ENCODE data around the gene TNFAIP8L2. TPM values are rescaled to one million over a fixed set of nuclear protein-coding genes. Genes with fewer than 3 reads are reported as not detected.
A peak's percentile ranks its signal among the peaks of the same experiment; 100 is the strongest.

The TNFAIP8L2 gene
- total RNA-seq, 1 experiment from 2014 or later = not detected

DNA sequence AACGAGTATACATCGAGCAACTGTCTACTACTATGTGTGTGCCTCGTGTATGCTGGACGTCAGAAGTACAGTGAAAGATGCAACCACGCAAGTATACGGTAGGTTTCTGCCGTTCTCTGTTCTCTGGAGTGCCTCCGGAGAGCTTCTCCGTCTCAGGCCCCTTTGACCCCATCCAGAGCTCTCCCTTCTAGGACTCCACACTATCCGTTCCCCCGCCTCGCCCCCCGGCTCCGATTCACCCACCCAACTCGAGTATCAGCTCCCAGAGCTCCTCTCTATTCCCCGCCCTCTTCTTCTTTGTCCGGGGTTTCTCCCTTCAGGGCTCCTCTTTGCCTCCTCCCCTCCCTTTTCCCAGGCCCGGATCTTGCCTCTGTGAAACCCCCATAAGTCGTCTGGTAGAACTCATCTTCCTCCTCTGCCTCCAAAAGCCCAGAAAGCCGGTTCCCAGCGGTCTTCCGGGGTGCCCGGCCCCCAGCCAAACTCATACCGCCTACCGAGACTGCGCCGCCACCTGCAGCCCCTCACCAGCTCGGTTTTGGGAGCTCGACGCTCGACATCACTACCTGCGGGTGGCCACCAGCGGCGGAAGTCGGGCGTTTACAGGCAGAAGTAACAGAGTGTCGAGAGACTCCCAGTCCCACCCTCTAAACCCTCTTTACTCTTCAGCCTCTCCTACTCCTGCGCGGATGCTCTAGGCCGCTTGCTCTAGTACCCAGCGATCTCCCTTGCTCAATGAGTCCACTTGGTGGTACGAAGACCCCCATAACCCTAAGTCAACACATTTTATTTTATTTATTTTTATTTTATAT lies 33.4 kb downstream of the TNFAIP8L2 start, which contains the start of gene VPS72:
Gene VPS72 (minus strand): TSS at position 561 of the 809 bp plus-strand sequence. CDS start 76 bp downstream, at position 485.
- Histone ChIP-seq H3K4ac (ENCODE audit: low read depth, low read length) (no peak within 1 kb of the TSS), H3K23ac (ENCODE audit: insufficient read length, low read depth, low read length) (no peak within 1 kb of the TSS), H2AK5ac (ENCODE audit: insufficient read length, low read length) (no peak within 1 kb of the TSS), H3K79me2 (ENCODE audit: insufficient read depth, low read length) (peaks cover 13% of the 10 kb centered on the region; the same call in 1 of the 2 replicates), H2BK15ac (ENCODE audit: low read depth, low read length) (no peak within 1 kb of the TSS), H3K14ac (ENCODE audit: insufficient read depth, low read length) (peak within 1 kb of the TSS; percentile 92), H3K4me2 (ENCODE audit: insufficient read depth, insufficient read length, low read length) (peak within 1 kb of the TSS; percentile 92), H4K8ac (replicated peaks; ENCODE audit: insufficient read length, low read depth, low read length) (no peak within 1 kb of the TSS), H2BK12ac (ENCODE audit: insufficient read length, low read depth, low read length) (no peak within 1 kb of the TSS), H4K20me1 (ENCODE audit: control insufficient read depth, insufficient read depth, insufficient read length) (no peaks in the 10 kb centered on the region), H3K4me1 (ENCODE audit: insufficient read depth, low read length) (no peaks in the 10 kb centered on the region), H3T11ph (ENCODE audit: low read length) (no peak within 1 kb of the TSS), H3K18ac (ENCODE audit: insufficient read length, low read depth, low read length) (peak within 1 kb of the TSS; percentile 90), H2BK120ac (ENCODE audit: low read depth, low read length, poor library complexity, severe bottlenecking) (no peak within 1 kb of the TSS), H2AFZ (ENCODE audit: low read length) (no peak within 1 kb of the TSS), H2BK5ac (ENCODE audit: insufficient read length, low read length) (peak within 1 kb of the TSS; percentile 28), H3K56ac (ENCODE audit: insufficient read length, low read depth, low read length) (no peak within 1 kb of the TSS), H3K79me1 (ENCODE audit: insufficient read depth, low read depth, low read length, poor library complexity, severe bottlenecking) (no peaks in the 10 kb centered on the region), H3K9ac (ENCODE audit: extremely low read depth, insufficient read length, low read length) (peak within 1 kb of the TSS; percentile 95), H3K9me3 (ENCODE audit: control insufficient read depth, low read depth, low read length) (no peaks in the 10 kb centered on the region), H2BK20ac (ENCODE audit: low read depth, low read length, poor library complexity, severe bottlenecking) (no peak within 1 kb of the TSS), H4K5ac (ENCODE audit: insufficient read length, low read depth, low read length) (peak within 1 kb of the TSS; percentile 34), H3K23me2 (ENCODE audit: insufficient read length, low read depth, low read length, poor library complexity, severe bottlenecking) (peaks cover 4% of the 10 kb centered on the region), H4K91ac (ENCODE audit: insufficient read length, low read depth, low read length) (no peak within 1 kb of the TSS), H3K27me3 (ENCODE audit: insufficient read depth, low read length) (no peaks in the 10 kb centered on the region), H3K27ac (ENCODE audit: insufficient read length, low read depth, low read length) (no peak within 1 kb of the TSS)
- no CpG with 5 or more reads among the region's 42 CpGs for WGBS (ENCODE audit: extremely low coverage, insufficient read length, low lambda C conversion rate)
- peak within 1 kb of the TSS; percentile 100 for H3K4me3 Mint-ChIP-seq
- H3K36me3 Mint-ChIP-seq (ENCODE audit: insufficient read depth in 1 of 3, low read depth in 3 of 3) = peaks cover 8 to 21% (median 14%) of the 10 kb centered on the region in 3 experiments; a peak in 6 of 7 replicates
- TF ChIP-seq, protein P1, sequence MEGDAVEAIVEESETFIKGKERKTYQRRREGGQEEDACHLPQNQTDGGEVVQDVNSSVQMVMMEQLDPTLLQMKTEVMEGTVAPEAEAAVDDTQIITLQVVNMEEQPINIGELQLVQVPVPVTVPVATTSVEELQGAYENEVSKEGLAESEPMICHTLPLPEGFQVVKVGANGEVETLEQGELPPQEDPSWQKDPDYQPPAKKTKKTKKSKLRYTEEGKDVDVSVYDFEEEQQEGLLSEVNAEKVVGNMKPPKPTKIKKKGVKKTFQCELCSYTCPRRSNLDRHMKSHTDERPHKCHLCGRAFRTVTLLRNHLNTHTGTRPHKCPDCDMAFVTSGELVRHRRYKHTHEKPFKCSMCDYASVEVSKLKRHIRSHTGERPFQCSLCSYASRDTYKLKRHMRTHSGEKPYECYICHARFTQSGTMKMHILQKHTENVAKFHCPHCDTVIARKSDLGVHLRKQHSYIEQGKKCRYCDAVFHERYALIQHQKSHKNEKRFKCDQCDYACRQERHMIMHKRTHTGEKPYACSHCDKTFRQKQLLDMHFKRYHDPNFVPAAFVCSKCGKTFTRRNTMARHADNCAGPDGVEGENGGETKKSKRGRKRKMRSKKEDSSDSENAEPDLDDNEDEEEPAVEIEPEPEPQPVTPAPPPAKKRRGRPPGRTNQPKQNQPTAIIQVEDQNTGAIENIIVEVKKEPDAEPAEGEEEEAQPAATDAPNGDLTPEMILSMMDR (conservative IDR thresholded peaks at IDR 0.05) = no peak
- peaks cover 4% of the 10 kb centered on the region; the same call in 1 of the 2 replicates for H3K27me3 Mint-ChIP-seq (ENCODE audit: low read depth)
- DNase-seq = peak; percentile 91
- peaks cover 6 to 13% of the 10 kb centered on the region in 2 experiments for H3K4me1 Mint-ChIP-seq
- H3K9me3 Mint-ChIP-seq = no peaks in the 10 kb centered on the region; a peak in 1 of 5 replicates
- H3K27ac Mint-ChIP-seq = peak within 1 kb of the TSS; percentile 99 to 100 (median 100)
